T-helper 1 cell treated with Interleukin-12 subunit alpha and Interleukin-12 subunit beta and Interleukin-4 antibody, amounts not matched to agents 30 ng/mL and 1 ng/mL, for 36 hours (primary cell): ENCODE results near the gene ZNF333. TPM values are rescaled to one million over a fixed set of nuclear protein-coding genes. Genes with fewer than 3 reads are reported as not detected.

Source experiments
- intact Hi-C: fragments of 100-400 bp; cut with micrococcal nuclease; formaldehyde crosslinking; loops from one replicate; pipeline ENCODE4 v1.15.1; 2024
- total RNA-seq: library from RNA; stranded (reverse); gene quantifications from 2 replicates; pipeline ENCODE4 v1.2.3, GENCODE V29; 2022

Gene ZNF333
- total RNA-seq, result 13.3 and 14.5 TPM in 2 replicates

GRCh38 chr19:14689598-14690503 lies at the start of gene ZNF333:
ZNF333 (plus strand) TSS chr19:14690048; CDS start chr19:14693492, 3,444 bp downstream.
- intact Hi-C loops, result loop anchor here (1.0 to 5.0 kb wide), 10 partner anchors 118 to 1523 kb away; partner anchors contain the start of genes ASF1B, DNAJB1, NDUFB7 and TECR

- intact Hi-C loops, result no loop called here
Observed at GRCh38 chr19:14648506-14648905, 41.3 kb upstream of the ZNF333 start.

- intact Hi-C loops, result no loop called here
Observed at GRCh38 chr19:14649020-14649419, 40.8 kb upstream of the ZNF333 start.

- intact Hi-C loops, result no loop called here
Observed at GRCh38 chr19:14650161-14650560, 39.7 kb upstream of the ZNF333 start.

- intact Hi-C loops, result no loop called here
Observed at GRCh38 chr19:14654786-14655560, 34.9 kb upstream of the ZNF333 start.

GRCh38 chr19:14655726-14656125 lies 34.1 kb upstream of the ZNF333 start:
- intact Hi-C loops, result no loop called here

GRCh38 chr19:14659874-14660489 lies 29.9 kb upstream of the ZNF333 start:
- intact Hi-C loops, result no loop called here

GRCh38 chr19:14661372-14661924 lies 28.4 kb upstream of the ZNF333 start:
- intact Hi-C loops, result no loop called here

- intact Hi-C loops, result no loop called here
Observed at GRCh38 chr19:14669940-14670339, 19.9 kb upstream of the ZNF333 start.

GRCh38 chr19:14670408-14670807 lies 19.4 kb upstream of the ZNF333 start:
- intact Hi-C loops, result no loop called here

- intact Hi-C loops, result no loop called here
Observed at GRCh38 chr19:14672188-14672872, 17.5 kb upstream of the ZNF333 start.

GRCh38 chr19:14673088-14673487 lies 16.8 kb upstream of the ZNF333 start:
- intact Hi-C loops, result no loop called here

GRCh38 chr19:14674764-14675163 lies 15.1 kb upstream of the ZNF333 start, which contains the start of gene ADGRE3:
ADGRE3 (minus strand) TSS chr19:14674844; CDS start chr19:14674770, 74 bp downstream.
- intact Hi-C loops, result no loop called here

GRCh38 chr19:14676762-14677161 lies 13.1 kb upstream of the ZNF333 start:
- intact Hi-C loops, result no loop called here

- intact Hi-C loops, result no loop called here
Observed at GRCh38 chr19:14677464-14677863, 12.4 kb upstream of the ZNF333 start.

GRCh38 chr19:14678199-14678598 lies 11.6 kb upstream of the ZNF333 start:
- intact Hi-C loops, result no loop called here

GRCh38 chr19:14682084-14682483 lies 7.8 kb upstream of the ZNF333 start:
- intact Hi-C loops, result no loop called here

- intact Hi-C loops, result no loop called here
Observed at GRCh38 chr19:14683439-14683838, 6.4 kb upstream of the ZNF333 start.

GRCh38 chr19:14686411-14686810 lies 3.4 kb upstream of the ZNF333 start:
- intact Hi-C loops, result loop anchor here (1.0 to 5.0 kb wide), 4 partner anchors 112 to 1519 kb away; no protein-coding TSS in a partner anchor

GRCh38 chr19:14694641-14695266 lies 4.9 kb downstream of the ZNF333 start:
- intact Hi-C loops, result no loop called here
